GM12874 (cell line): ENCODE results near the gene PPP3R1.

Experiments used
- TF ChIP-seq, protein P1 (sequence below): IDR thresholded peaks from 2 replicates; pipeline ENCODE4 v1.5.1; 2011; ENCODE audit warnings: low read depth, mild to moderate bottlenecking, control low read depth, low read length, moderate library complexity; ENCODE audit not compliant: insufficient read depth

The PPP3R1 gene

DNA sequence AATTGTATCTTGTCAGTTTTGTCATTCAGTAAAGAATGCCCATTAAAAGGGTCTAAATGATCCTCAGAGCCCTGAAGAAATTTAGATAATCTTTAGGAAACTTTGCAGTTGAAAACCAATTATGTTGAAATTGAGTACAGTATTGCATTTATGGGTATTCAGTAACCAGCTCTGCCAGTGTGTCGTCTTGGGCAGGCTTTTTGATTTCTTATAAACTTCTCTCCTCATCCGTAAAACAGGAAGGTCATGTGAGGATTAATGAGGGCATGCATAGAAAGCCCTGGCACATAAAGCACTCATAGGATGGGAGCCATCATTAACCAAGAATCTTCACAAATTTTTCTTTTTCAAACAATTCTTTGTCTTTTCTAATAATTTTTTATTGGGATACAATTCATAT, 79.8 kb downstream of the PPP3R1 start:
- TF ChIP-seq, protein P1, sequence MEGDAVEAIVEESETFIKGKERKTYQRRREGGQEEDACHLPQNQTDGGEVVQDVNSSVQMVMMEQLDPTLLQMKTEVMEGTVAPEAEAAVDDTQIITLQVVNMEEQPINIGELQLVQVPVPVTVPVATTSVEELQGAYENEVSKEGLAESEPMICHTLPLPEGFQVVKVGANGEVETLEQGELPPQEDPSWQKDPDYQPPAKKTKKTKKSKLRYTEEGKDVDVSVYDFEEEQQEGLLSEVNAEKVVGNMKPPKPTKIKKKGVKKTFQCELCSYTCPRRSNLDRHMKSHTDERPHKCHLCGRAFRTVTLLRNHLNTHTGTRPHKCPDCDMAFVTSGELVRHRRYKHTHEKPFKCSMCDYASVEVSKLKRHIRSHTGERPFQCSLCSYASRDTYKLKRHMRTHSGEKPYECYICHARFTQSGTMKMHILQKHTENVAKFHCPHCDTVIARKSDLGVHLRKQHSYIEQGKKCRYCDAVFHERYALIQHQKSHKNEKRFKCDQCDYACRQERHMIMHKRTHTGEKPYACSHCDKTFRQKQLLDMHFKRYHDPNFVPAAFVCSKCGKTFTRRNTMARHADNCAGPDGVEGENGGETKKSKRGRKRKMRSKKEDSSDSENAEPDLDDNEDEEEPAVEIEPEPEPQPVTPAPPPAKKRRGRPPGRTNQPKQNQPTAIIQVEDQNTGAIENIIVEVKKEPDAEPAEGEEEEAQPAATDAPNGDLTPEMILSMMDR = no peak

DNA sequence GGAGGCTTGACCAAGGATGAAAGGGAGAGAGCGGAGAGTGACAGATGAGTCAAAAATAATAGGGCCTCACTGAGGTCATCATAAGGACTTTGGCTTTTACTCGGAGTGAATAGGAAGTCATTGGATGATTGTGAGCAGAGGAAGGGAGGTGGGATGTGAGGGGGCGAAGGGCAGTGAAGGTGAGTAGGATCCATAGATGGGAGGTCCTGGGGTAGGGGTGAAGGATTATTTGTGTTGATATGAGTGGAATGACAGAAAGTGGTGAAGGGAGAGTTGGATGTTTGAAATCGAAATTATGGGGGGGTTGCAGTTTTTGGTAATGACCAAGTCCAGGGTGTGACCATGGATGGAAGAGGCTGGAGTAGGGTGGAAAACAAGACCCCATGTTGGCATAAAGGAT, 80.6 kb downstream of the PPP3R1 start:
- TF ChIP-seq, protein P1 = no peak

- TF ChIP-seq, protein P1 = no peak
These were observed 81.2 kb downstream of the PPP3R1 start for GRCh38 chr2:68171146-68171545.

- TF ChIP-seq, protein P1 = no peak
These were observed 83.0 kb downstream of the PPP3R1 start for GRCh38 chr2:68169308-68169707.

DNA sequence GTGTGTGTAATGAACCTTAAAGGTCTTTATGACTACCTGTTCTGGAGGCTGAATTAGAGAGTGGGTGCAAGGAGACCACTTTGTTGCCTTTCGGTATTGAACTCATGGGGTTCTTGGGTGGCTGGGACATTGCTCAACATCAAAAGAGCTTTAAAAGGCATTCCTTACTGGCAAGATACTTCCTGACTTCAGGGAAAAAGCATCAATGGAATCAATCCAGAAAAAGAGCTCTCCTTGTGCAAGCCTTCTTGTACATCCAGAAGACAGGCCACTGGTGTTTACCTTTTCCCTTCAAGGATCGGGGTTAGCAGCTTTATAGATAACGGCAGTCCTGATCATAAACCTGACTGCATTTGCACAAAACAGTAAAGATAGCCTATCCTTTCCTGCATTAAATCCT, 85.1 kb downstream of the PPP3R1 start:
- TF ChIP-seq, protein P1 = no peak

GRCh38 chr2:68163641-68164040, 88.7 kb downstream of the PPP3R1 start:
- TF ChIP-seq, protein P1 = no peak

DNA sequence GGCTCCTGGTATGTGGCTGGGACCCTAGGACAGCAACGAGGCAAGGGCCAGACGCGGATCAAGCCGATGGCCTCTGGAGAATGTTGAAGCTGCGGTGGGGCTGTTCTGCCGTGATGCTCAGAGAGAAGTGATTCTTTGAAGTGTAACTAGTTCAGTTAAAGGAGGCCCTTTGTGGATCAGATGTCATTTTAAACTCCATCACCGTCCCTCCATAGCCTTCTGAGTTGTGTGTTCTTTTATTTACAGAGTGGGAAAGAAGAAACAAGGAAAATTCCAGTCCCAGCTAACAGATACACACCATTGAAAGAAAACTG, 94.2 kb downstream of the PPP3R1 start:
- TF ChIP-seq, protein P1 = no peak
